ENCODE results near the gene PRDM16.

- TF ChIP-seq POLR2A (IDR thresholded peaks at IDR 0.05) (no peak), CTCF (IDR thresholded peaks at IDR 0.05) (no peak), POLR2AphosphoS5 (IDR thresholded peaks at IDR 0.05) (no peak), EP300 (IDR thresholded peaks at IDR 0.05; ENCODE audit: low read depth) (no peak)
These were observed 330.7 kb downstream of the PRDM16 start for GRCh38 chr1:3399732-3400131.
